ENCODE measurements around the gene OPRM1. TPM values are rescaled to one million over a fixed set of nuclear protein-coding genes. Genes with fewer than 3 reads are reported as not detected.

Gene OPRM1
- total and polyA plus RNA-seq, 2 of the 8 experiments (the other 6 are each of a cell fraction or from before 2014, with no cell fraction given), result not detected

DNA sequence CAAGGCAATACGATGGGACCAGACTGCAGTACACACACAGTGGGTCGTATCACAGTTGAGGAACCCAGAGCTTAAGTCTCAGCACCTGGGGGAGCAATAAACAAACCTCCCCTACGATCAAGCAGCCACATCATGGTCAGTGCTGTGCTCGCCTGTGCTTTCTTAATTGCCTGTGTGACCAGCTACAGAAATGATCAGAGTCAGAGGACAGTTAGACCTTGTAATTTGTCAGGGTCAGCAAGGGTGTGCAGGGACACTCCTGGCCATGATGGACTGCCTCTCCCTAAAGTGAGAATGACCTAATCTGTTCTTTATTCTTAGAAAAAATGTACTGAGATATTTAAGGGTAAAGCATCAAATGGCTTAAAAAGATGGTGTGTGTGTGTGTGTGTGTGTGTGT lies 78.4 kb downstream of the OPRM1 start:
- H4K20me1 ChIP-seq (replicated peaks in 1 of 2; ENCODE audit: control insufficient read depth in 1 of 2, insufficient read depth in 2 of 2, low read length in 2 of 2), result no peaks in the 10 kb centered on the region
- H3K9ac ChIP-seq (replicated peaks in 1 of 4; ENCODE audit: extremely low read depth in 1 of 4, low read depth in 3 of 4, low read length in 3 of 4), result no peak overlapping the region
- ChIA-PET CTCF (ENCODE audit: partially characterized antibody) (no interaction called here), POLR2A (ENCODE audit: partially characterized antibody) (no interaction called here)
- no peak for FAIRE-seq
- H2AFZ ChIP-seq (ENCODE audit: low read length), result no peak overlapping the region
- no peak for DNase-seq (ENCODE audit: low read depth in 1 of 2, low spot score in 2 of 2)
- H2BK12ac ChIP-seq (ENCODE audit: low read depth, low read length), result no peak overlapping the region
- 90% methylated on average over 4 of the region's 4 CpGs; no CpG with 5 or more reads in 1 of the 2 experiments for WGBS, 2 experiments (ENCODE audit: extremely low coverage in 1 of 2, insufficient coverage in 1 of 2, insufficient read length in 1 of 2, insufficient replicate concordance in 2 of 2, low coverage in 1 of 2, low lambda C conversion rate in 2 of 2, missing lambda C conversion rate in 1 of 2)
- H3K23ac ChIP-seq (ENCODE audit: insufficient read length), result no peak overlapping the region
- no peak overlapping the region for H2BK15ac ChIP-seq (ENCODE audit: low read length)
- H3K27ac ChIP-seq (ENCODE audit: low read depth, low read length), result no peak overlapping the region
- H2BK120ac ChIP-seq (replicated peaks; ENCODE audit: low read depth, low read length), result no peak overlapping the region
- H4K8ac ChIP-seq (ENCODE audit: extremely low read depth, insufficient read depth, low read length), result no peak overlapping the region
- H2BK20ac ChIP-seq (ENCODE audit: low read length), result no peak overlapping the region
- no peaks in the 10 kb centered on the region for H3K4me1 ChIP-seq (replicated peaks in 1 of 4; ENCODE audit: control insufficient read depth in 3 of 4, insufficient read depth in 4 of 4, low read length in 3 of 4)
- H3K23me2 ChIP-seq (ENCODE audit: low read depth, low read length), result no peaks in the 10 kb centered on the region
- H2AK5ac ChIP-seq (ENCODE audit: low read depth, low read length), result no peak overlapping the region
- no peaks in the 10 kb centered on the region for H3K36me3 ChIP-seq (ENCODE audit: control insufficient read depth in 2 of 4, insufficient read depth in 4 of 4, low read length in 3 of 4)
- H3K56ac ChIP-seq (replicated peaks; ENCODE audit: insufficient read length, low read depth, low read length), result no peak overlapping the region
- H3K14ac ChIP-seq (ENCODE audit: insufficient read length), result no peak overlapping the region
- H3K4me2 ChIP-seq (ENCODE audit: insufficient read depth in 1 of 2, low read depth in 2 of 2, low read length in 2 of 2), result no peak overlapping the region
- no peak overlapping the region for H4K5ac ChIP-seq (ENCODE audit: insufficient read length, low read depth, low read length)
- no peaks in the 10 kb centered on the region for H3K9me3 ChIP-seq (ENCODE audit: insufficient read depth in 2 of 2, low read depth in 1 of 2, low read length in 1 of 2)
- no peak overlapping the region for H3K4ac ChIP-seq (replicated peaks; ENCODE audit: insufficient read length, low read depth, low read length)
- H2BK5ac ChIP-seq (ENCODE audit: low read depth, low read length), result no peak overlapping the region
- H3K4me3 ChIP-seq (ENCODE audit: extremely low read depth in 1 of 4, insufficient read depth in 2 of 4, low read depth in 3 of 4, low read length in 4 of 4), result no peak overlapping the region
- no peaks in the 10 kb centered on the region for H3K27me3 ChIP-seq (replicated peaks in 1 of 4; ENCODE audit: control insufficient read depth in 3 of 4, extremely low read depth in 1 of 4, insufficient read depth in 3 of 4, low read length in 3 of 4)
- no peaks in the 10 kb centered on the region for H3K79me2 ChIP-seq (ENCODE audit: control insufficient read depth in 1 of 2, insufficient read depth in 2 of 2, low read length in 2 of 2)
- H3K18ac ChIP-seq (ENCODE audit: extremely low read depth, low read length), result no peak overlapping the region
- no peaks in the 10 kb centered on the region for H3K79me1 ChIP-seq (ENCODE audit: low read depth, low read length)
- no peak overlapping the region for H4K91ac ChIP-seq (replicated peaks; ENCODE audit: insufficient read length, low read length)
- TF ChIP-seq ASH2L (IDR thresholded peaks at IDR 0.05; ENCODE audit: low read length), result no peak
- TF ChIP-seq JUN (IDR thresholded peaks at IDR 0.05; ENCODE audit: low read depth, low read length), result no peak
- no peak for TF ChIP-seq ATF3 (IDR thresholded peaks at IDR 0.05; ENCODE audit: insufficient read depth, low read depth, low read length)
- TF ChIP-seq SP2 (IDR thresholded peaks at IDR 0.05; ENCODE audit: low read length), result no peak
- no peak for TF ChIP-seq NRF1 (IDR thresholded peaks at IDR 0.05; ENCODE audit: low read depth, low read length)
- TF ChIP-seq E2F6 (IDR thresholded peaks at IDR 0.05), result no peak
- TF ChIP-seq BACH1 (IDR thresholded peaks at IDR 0.05; ENCODE audit: low read length), result no peak
- no peak for TF ChIP-seq RFX5 (IDR thresholded peaks at IDR 0.05; ENCODE audit: borderline replicate concordance, low read depth, low read length)
- TF ChIP-seq KDM4A (IDR thresholded peaks at IDR 0.05; ENCODE audit: low read depth, low read length, severe bottlenecking), result no peak
- no peak for TF ChIP-seq PHF8 (conservative IDR thresholded peaks at IDR 0.05; ENCODE audit: low read depth, low read length)
- TF ChIP-seq EP300 (IDR thresholded peaks at IDR 0.05; ENCODE audit: borderline replicate concordance in 1 of 2, low read depth in 2 of 2, low read length in 2 of 2), result no peak
- no peak for TF ChIP-seq SRF (IDR thresholded peaks at IDR 0.05; ENCODE audit: low read depth, low read length)
- no peak for TF ChIP-seq EGR1 (IDR thresholded peaks at IDR 0.05; ENCODE audit: borderline replicate concordance, low read depth, low read length)
- TF ChIP-seq TBP (IDR thresholded peaks at IDR 0.05; ENCODE audit: low read depth, low read length), result no peak

All from H1 (cell line).